GM23338 (cell line): Measurements from ENCODE around the gene PSAPL1. TPM values are rescaled to one million over a fixed set of nuclear protein-coding genes. Genes with fewer than 3 reads are reported as not detected.

Source experiments
- ATAC-seq: fragments of 200-7000 bp; cut with Tn5 transposase; 3 replicates; pipeline ENCODE4 v1.9.1; 2020
- DNase-seq: peaks from one replicate; pipeline ENCODE4 v3.0.0-alpha.2; 2015; ENCODE audit warnings: low spot score
- H2AFZ ChIP-seq: fragments of 200-600 bp; sonication (generic); 2 replicates; pipeline ENCODE4 v1.8.0; 2016; ENCODE audit warnings: antibody characterized with exemption, mild to moderate bottlenecking, moderate library complexity
- H3F3A ChIP-seq: fragments of 200-600 bp; sonication (generic); replicated peaks from 2 replicates; pipeline ENCODE4 v1.8.0; 2017; ENCODE audit warnings: antibody characterized with exemption, mixed run types, low read depth
- H3K27ac ChIP-seq: fragments of 200-600 bp; sonication (generic); 2 replicates; pipeline ENCODE4 v1.6.1; 2016; ENCODE audit warnings: low read depth
- H3K27me3 ChIP-seq: fragments of 200-600 bp; sonication (generic); 2 replicates; pipeline ENCODE4 v1.8.0; 2016; ENCODE audit warnings: mild to moderate bottlenecking, mixed run types, moderate library complexity; ENCODE audit not compliant: insufficient read depth
- H3K36me3 ChIP-seq: fragments of 200-600 bp; sonication (generic); 2 replicates; pipeline ENCODE4 v1.8.0; 2016; ENCODE audit warnings: mild to moderate bottlenecking; ENCODE audit not compliant: insufficient read depth
- H3K4me1 ChIP-seq: fragments of 200-600 bp; sonication (generic); 2 replicates; pipeline ENCODE4 v1.8.0; 2016; ENCODE audit warnings: mild to moderate bottlenecking, moderate library complexity; ENCODE audit not compliant: insufficient read depth
- H3K4me2 ChIP-seq: fragments of 200-600 bp; sonication (generic); 2 replicates; pipeline ENCODE4 v1.7.1; 2017; ENCODE audit warnings: mixed run types
- H3K4me3 ChIP-seq: fragments of 200-600 bp; sonication (generic); 2 replicates; pipeline ENCODE4 v1.6.1; 2016; ENCODE audit warnings: mixed run types
- H3K79me2 ChIP-seq: fragments of 200-600 bp; sonication (generic); replicated peaks from 2 replicates; pipeline ENCODE4 v1.8.0; 2017; ENCODE audit warnings: mild to moderate bottlenecking; ENCODE audit not compliant: insufficient read depth
- H3K9me2 ChIP-seq: fragments of 200-600 bp; sonication (generic); 2 replicates; pipeline ENCODE4 v1.8.0; 2017; ENCODE audit not compliant: insufficient read depth
- H4K20me1 ChIP-seq: fragments of 200-600 bp; sonication (generic); replicated peaks from 2 replicates; pipeline ENCODE4 v1.8.0; 2017; ENCODE audit warnings: mild to moderate bottlenecking; ENCODE audit not compliant: insufficient read depth
- H3K27ac Mint-ChIP-seq: 2 replicates; pipeline ENCODE4 v1.8.0; 2020; ENCODE audit warnings: inconsistent platforms, mild to moderate bottlenecking, moderate library complexity, mixed read lengths
- H3K27me3 Mint-ChIP-seq: 3 replicates; pipeline ENCODE4 v1.8.0; 2022; ENCODE audit warnings: low read depth, mild to moderate bottlenecking, moderate library complexity, mixed read lengths, inconsistent platforms; ENCODE audit not compliant: insufficient read depth, poor library complexity
- H3K36me3 Mint-ChIP-seq: 3 replicates; pipeline ENCODE4 v1.8.0; 2021; ENCODE audit warnings: low read depth, mild to moderate bottlenecking, inconsistent platforms, moderate library complexity, mixed read lengths
- H3K4me1 Mint-ChIP-seq: 3 replicates; pipeline ENCODE4 v1.8.0; 2020; ENCODE audit warnings: mild to moderate bottlenecking, inconsistent platforms, mixed read lengths
- H3K4me3 Mint-ChIP-seq: 3 replicates; pipeline ENCODE4 v1.8.0; 2021; ENCODE audit warnings: moderate library complexity, mild to moderate bottlenecking, inconsistent platforms, mixed read lengths
- H3K9me3 Mint-ChIP-seq: 3 replicates; pipeline ENCODE4 v1.8.0; 2020; ENCODE audit warnings: moderate library complexity, mild to moderate bottlenecking, inconsistent platforms, mixed read lengths
- CREB1 ChIP-seq: fragments of 250-450 bp; sonication (Bioruptor Pico); IDR thresholded peaks from 2 replicates; pipeline ENCODE4 v1.5.0; 2020; ENCODE audit warnings: low read depth, mild to moderate bottlenecking, moderate library complexity
- NANOG ChIP-seq: IDR thresholded peaks from 2 replicates; pipeline ENCODE4 v1.6.1; 2016; ENCODE audit warnings: antibody characterized with exemption, borderline replicate concordance
- POLR2AphosphoS5 ChIP-seq: IDR thresholded peaks from 2 replicates; pipeline ENCODE4 v1.6.1; 2016; ENCODE audit warnings: antibody characterized with exemption, low read depth
- REST ChIP-seq: IDR thresholded peaks from one replicate; pipeline ENCODE4 v1.6.1; 2018; ENCODE audit warnings: antibody characterized with exemption; ENCODE audit not compliant: unreplicated experiment
- ZNF114 ChIP-seq: fragments of 250-450 bp; sonication (Bioruptor Pico); IDR thresholded peaks from 2 replicates; pipeline ENCODE4 v1.5.0; 2020; ENCODE audit warnings: mild to moderate bottlenecking, moderate library complexity
- polyA plus RNA-seq: library from polyadenylated mRNA; unstranded; fragments of >200 nt; fragmentation: Nextera tagmentation; extraction: Ambion mirVana; gene quantifications from 2 replicates; pipeline ENCODE4 v1.2.1, GENCODE V29; 2016
- total RNA-seq: library from RNA; depleted of rRNA; stranded (reverse); fragments of >200 nt; shearing (Covaris generic); gene quantifications from 2 replicates; pipeline ENCODE4 v1.2.3, GENCODE V29; 2014
- TF ChIP-seq, protein P1 (sequence below), 2 experiments: fragments of 200-600 bp in 1 of 2; sonication (generic) in 1 of 2; conservative IDR thresholded peaks; 2 replicates each; pipeline versions ENCODE4 v1.5.1 to v1.6.1; 2016 to 2017; ENCODE audit warnings: antibody characterized with exemption in 2 of 2, low read depth in 2 of 2, mild to moderate bottlenecking in 2 of 2, moderate library complexity in 1 of 2
- TF ChIP-seq, protein P2 (sequence below): fragments of 250-450 bp; sonication (Bioruptor Pico); IDR thresholded peaks from 2 replicates; pipeline ENCODE4 v1.5.0; 2020; ENCODE audit warnings: mild to moderate bottlenecking, moderate library complexity

Gene PSAPL1
- total and polyA plus RNA-seq, 2 experiments from 2014 or later: not detected

DNA sequence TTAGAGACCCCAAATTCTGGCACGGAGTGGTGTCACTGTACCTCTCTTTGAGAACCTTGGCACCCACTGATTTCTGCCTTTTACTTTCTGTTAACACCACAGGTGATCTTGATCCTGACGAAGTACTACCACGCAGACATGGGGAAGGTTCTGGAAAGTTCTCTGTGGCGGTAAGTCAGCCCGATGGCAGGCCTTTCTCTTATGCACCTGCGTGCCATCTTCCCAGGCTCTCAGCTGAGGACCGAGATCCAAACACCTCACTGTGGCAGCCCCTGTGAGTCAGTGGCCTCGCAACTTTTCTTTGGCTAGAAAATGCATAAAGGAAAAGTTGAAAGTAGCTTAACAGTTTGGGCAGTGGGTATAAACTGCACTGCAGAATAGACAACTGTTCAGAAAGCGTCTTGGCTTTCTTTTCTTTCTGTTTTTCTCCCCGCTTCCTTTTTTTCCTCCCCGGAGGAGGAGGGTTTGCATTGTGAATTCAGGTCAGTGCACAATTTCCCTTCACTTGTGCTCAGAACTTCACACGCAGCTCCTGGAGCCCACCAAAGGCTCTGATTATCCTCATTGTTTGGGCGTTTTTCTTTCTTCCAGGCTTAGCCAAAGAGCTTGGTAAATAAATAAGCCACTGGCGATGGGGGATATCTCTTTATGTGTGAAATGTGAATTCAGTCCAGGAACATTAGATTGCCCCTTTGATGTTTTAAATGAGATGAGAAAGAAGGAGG is 38.4 kb downstream of the PSAPL1 start:
- ATAC-seq: no peak
- no peaks in the 10 kb centered on the region; the same call in 2 of the 3 replicates for H3K36me3 Mint-ChIP-seq
- peaks cover 19% of the 10 kb centered on the region for H3K27me3 Mint-ChIP-seq
- no peaks in the 10 kb centered on the region for H3F3A ChIP-seq
- peaks cover 3% of the 10 kb centered on the region; the same call in 1 of the 3 replicates for H3K4me1 Mint-ChIP-seq
- DNase-seq: no peak
- H3K4me3 Mint-ChIP-seq: no peak overlapping the region
- H3K27me3 ChIP-seq: no peaks in the 10 kb centered on the region
- H3K79me2 ChIP-seq: no peaks in the 10 kb centered on the region
- H3K9me3 Mint-ChIP-seq: peaks cover 2% of the 10 kb centered on the region; the same call in 2 of the 3 replicates
- H3K9me2 ChIP-seq: 0 out of 2 replicates have a peak, but pooled peaks cover 4% of the 10 kb centered on the region
- no peaks in the 10 kb centered on the region for H3K4me1 ChIP-seq
- H2AFZ ChIP-seq: no peak overlapping the region
- TF ChIP-seq, protein P1, sequence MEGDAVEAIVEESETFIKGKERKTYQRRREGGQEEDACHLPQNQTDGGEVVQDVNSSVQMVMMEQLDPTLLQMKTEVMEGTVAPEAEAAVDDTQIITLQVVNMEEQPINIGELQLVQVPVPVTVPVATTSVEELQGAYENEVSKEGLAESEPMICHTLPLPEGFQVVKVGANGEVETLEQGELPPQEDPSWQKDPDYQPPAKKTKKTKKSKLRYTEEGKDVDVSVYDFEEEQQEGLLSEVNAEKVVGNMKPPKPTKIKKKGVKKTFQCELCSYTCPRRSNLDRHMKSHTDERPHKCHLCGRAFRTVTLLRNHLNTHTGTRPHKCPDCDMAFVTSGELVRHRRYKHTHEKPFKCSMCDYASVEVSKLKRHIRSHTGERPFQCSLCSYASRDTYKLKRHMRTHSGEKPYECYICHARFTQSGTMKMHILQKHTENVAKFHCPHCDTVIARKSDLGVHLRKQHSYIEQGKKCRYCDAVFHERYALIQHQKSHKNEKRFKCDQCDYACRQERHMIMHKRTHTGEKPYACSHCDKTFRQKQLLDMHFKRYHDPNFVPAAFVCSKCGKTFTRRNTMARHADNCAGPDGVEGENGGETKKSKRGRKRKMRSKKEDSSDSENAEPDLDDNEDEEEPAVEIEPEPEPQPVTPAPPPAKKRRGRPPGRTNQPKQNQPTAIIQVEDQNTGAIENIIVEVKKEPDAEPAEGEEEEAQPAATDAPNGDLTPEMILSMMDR (conservative IDR thresholded peaks at IDR 0.05; ENCODE audit: low read depth in 2 of 2): no peak
- TF ChIP-seq CREB1 (CRISPR knock-in tag) (no peak), REST (no peak), NANOG (no peak), POLR2AphosphoS5 (no peak), ZNF114 (CRISPR knock-in tag) (no peak)
- TF ChIP-seq, protein P2, sequence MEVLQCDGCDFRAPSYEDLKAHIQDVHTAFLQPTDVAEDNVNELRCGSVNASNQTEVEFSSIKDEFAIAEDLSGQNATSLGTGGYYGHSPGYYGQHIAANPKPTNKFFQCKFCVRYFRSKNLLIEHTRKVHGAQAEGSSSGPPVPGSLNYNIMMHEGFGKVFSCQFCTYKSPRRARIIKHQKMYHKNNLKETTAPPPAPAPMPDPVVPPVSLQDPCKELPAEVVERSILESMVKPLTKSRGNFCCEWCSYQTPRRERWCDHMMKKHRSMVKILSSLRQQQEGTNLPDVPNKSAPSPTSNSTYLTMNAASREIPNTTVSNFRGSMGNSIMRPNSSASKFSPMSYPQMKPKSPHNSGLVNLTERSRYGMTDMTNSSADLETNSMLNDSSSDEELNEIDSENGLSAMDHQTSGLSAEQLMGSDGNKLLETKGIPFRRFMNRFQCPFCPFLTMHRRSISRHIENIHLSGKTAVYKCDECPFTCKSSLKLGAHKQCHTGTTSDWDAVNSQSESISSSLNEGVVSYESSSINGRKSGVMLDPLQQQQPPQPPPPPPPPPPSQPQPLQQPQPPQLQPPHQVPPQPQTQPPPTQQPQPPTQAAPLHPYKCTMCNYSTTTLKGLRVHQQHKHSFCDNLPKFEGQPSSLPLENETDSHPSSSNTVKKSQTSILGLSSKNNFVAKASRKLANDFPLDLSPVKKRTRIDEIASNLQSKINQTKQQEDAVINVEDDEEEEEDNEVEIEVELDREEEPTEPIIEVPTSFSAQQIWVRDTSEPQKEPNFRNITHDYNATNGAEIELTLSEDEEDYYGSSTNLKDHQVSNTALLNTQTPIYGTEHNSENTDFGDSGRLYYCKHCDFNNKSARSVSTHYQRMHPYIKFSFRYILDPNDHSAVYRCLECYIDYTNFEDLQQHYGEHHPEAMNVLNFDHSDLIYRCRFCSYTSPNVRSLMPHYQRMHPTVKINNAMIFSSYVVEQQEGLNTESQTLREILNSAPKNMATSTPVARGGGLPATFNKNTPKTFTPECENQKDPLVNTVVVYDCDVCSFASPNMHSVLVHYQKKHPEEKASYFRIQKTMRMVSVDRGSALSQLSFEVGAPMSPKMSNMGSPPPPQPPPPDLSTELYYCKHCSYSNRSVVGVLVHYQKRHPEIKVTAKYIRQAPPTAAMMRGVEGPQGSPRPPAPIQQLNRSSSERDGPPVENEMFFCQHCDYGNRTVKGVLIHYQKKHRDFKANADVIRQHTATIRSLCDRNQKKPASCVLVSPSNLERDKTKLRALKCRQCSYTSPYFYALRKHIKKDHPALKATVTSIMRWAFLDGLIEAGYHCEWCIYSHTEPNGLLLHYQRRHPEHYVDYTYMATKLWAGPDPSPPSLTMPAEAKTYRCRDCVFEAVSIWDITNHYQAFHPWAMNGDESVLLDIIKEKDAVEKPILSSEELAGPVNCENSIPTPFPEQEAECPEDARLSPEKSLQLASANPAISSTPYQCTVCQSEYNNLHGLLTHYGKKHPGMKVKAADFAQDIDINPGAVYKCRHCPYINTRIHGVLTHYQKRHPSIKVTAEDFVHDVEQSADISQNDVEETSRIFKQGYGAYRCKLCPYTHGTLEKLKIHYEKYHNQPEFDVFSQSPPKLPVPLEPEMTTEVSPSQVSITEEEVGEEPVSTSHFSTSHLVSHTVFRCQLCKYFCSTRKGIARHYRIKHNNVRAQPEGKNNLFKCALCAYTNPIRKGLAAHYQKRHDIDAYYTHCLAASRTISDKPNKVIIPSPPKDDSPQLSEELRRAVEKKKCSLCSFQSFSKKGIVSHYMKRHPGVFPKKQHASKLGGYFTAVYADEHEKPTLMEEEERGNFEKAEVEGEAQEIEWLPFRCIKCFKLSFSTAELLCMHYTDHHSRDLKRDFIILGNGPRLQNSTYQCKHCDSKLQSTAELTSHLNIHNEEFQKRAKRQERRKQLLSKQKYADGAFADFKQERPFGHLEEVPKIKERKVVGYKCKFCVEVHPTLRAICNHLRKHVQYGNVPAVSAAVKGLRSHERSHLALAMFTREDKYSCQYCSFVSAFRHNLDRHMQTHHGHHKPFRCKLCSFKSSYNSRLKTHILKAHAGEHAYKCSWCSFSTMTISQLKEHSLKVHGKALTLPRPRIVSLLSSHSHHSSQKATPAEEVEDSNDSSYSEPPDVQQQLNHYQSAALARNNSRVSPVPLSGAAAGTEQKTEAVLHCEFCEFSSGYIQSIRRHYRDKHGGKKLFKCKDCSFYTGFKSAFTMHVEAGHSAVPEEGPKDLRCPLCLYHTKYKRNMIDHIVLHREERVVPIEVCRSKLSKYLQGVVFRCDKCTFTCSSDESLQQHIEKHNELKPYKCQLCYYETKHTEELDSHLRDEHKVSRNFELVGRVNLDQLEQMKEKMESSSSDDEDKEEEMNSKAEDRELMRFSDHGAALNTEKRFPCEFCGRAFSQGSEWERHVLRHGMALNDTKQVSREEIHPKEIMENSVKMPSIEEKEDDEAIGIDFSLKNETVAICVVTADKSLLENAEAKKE (CRISPR knock-in tag): no peak
- no peak overlapping the region for H3K27ac ChIP-seq
- H3K27ac Mint-ChIP-seq: no peak overlapping the region
- H4K20me1 ChIP-seq: no peaks in the 10 kb centered on the region
- no peak overlapping the region for H3K4me3 ChIP-seq
- no peaks in the 10 kb centered on the region for H3K36me3 ChIP-seq
- no peak overlapping the region for H3K4me2 ChIP-seq
